ENCODE data around the gene PSRC1.

The PSRC1 gene

DNA sequence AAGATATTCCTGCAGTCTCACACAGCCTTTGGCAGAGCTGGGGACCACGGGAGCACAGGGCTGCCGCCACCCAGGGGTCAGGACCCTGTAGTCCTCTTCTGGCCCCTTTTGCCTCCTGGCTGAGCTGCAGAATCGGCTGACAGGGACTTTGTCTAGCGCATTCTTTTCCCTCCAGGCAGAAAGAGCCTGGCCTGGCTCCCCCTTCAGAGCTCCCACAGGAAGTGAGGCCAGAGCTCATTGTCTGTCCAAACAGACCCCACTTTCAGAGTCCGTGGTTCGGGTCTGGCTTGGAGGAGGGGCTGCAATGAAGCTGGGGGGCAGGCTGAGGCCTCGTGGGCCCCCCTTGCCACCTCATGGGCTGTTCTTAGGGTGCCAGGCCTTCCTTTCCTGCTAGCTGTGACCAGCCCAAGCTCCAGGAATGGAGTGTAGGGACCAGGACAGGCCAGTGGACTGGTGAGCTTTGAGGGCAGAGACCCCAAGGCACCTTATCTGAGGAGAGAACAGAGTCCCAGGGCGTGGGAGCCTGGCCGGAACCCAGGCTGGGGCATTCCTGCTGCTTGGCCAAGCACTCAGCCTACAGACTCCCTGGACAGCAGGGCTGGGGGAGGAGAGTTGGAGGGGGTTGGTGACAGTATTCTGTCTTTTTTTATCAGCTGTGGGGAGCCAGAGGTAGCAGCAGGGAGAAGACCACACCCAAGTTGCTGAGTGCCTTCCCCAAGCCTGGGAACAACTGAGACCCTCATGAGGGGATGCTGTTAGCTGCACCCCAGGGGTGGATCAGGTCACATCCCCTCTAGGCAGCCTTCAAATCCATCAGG lies 28.9 kb downstream of the PSRC1 start:
- H3K4me3 Mint-ChIP-seq = no peak overlapping the region
- no peaks in the 10 kb centered on the region for H3K36me3 Mint-ChIP-seq (ENCODE audit: low read depth)
- peaks cover 53% of the 10 kb centered on the region for H3K27me3 Mint-ChIP-seq
- no peak overlapping the region for H3K27ac Mint-ChIP-seq
- peaks cover 17% of the 10 kb centered on the region for H3K4me1 Mint-ChIP-seq (ENCODE audit: low read depth)
- H3K9me3 Mint-ChIP-seq = no peaks in the 10 kb centered on the region
- intact Hi-C loops (cut with micrococcal nuclease) = no loop called here

DNA sequence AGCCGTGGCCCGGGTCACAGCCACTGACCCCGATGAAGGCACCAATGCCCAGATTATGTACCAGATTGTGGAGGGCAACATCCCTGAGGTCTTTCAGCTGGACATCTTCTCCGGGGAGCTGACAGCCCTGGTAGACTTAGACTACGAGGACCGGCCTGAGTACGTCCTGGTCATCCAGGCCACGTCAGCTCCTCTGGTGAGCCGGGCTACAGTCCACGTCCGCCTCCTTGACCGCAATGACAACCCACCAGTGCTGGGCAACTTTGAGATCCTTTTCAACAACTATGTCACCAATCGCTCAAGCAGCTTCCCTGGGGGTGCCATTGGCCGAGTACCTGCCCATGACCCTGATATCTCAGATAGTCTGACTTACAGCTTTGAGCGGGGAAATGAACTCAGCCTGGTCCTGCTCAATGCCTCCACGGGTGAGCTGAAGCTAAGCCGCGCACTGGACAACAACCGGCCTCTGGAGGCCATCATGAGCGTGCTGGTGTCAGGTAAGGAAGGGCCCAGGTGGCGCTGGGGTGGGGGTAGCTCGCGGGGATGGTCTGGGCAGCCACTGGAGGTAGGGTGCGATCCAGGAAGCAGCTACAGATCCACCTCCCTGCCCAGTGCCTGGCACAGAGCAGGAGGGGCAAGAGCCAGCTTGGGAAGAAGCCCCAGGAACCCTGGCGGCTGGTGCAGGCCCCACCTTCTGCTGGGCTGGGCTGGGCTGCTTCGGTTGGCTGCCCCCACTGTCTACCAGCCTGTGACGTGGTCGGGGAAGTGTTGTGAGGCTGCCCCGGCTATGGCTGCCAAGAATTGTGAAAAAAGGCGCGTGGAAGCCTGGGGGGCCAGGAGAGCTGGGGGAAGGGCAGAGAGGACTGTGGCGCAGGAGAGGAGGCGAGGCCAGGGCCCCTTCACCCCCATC lies 29.8 kb downstream of the PSRC1 start:
- Mint-ChIP-seq H3K4me3 (no peak overlapping the region), H3K27ac (no peak overlapping the region), H3K4me1 (ENCODE audit: low read depth) (peaks cover 17% of the 10 kb centered on the region), H3K9me3 (no peaks in the 10 kb centered on the region), H3K36me3 (ENCODE audit: low read depth) (no peaks in the 10 kb centered on the region), H3K27me3 (peaks cover 61% of the 10 kb centered on the region)
- intact Hi-C loops (cut with micrococcal nuclease) = no loop called here

- Mint-ChIP-seq H3K27ac (no peak overlapping the region), H3K9me3 (no peaks in the 10 kb centered on the region), H3K27me3 (peaks cover 66% of the 10 kb centered on the region), H3K36me3 (ENCODE audit: low read depth) (no peaks in the 10 kb centered on the region), H3K4me3 (no peak overlapping the region), H3K4me1 (ENCODE audit: low read depth) (peaks cover 17% of the 10 kb centered on the region)
- intact Hi-C loops (cut with micrococcal nuclease) = no loop called here
These were observed 30.6 kb downstream of the PSRC1 start for GRCh38 chr1:109252167-109252892.

DNA sequence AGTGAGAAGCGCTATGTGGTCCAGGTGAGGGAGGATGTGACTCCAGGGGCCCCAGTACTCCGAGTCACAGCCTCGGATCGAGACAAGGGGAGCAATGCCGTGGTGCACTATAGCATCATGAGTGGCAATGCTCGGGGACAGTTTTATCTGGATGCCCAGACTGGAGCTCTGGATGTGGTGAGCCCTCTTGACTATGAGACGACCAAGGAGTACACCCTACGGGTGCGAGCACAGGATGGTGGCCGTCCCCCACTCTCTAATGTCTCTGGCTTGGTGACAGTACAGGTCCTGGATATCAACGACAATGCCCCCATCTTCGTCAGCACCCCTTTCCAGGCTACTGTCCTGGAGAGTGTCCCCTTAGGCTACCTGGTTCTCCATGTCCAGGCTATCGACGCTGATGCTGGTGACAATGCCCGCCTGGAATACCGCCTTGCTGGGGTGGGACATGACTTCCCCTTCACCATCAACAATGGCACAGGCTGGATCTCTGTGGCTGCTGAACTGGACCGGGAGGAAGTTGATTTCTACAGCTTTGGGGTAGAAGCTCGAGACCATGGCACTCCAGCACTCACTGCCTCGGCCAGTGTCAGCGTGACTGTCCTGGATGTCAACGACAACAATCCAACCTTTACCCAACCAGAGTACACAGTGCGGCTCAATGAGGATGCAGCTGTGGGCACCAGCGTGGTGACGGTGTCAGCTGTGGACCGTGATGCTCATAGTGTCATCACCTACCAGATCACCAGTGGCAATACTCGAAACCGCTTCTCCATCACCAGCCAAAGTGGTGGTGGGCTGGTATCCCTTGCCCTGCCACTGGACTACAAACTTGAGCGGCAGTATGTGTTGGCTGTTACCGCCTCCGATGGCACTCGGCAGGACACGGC lies 31.4 kb downstream of the PSRC1 start:
- intact Hi-C loops (cut with micrococcal nuclease) = no loop called here
- no peak overlapping the region for H3K4me3 Mint-ChIP-seq
- H3K4me1 Mint-ChIP-seq (ENCODE audit: low read depth) = peaks cover 17% of the 10 kb centered on the region
- H3K9me3 Mint-ChIP-seq = no peaks in the 10 kb centered on the region
- H3K27ac Mint-ChIP-seq = no peak overlapping the region
- H3K36me3 Mint-ChIP-seq (ENCODE audit: low read depth) = no peaks in the 10 kb centered on the region
- H3K27me3 Mint-ChIP-seq = peaks cover 66% of the 10 kb centered on the region

GRCh38 chr1:109250454-109251276 lies 32.3 kb downstream of the PSRC1 start:
- H3K4me3 Mint-ChIP-seq = peak overlapping the region; percentile 50
- H3K4me1 Mint-ChIP-seq (ENCODE audit: low read depth) = peaks cover 17% of the 10 kb centered on the region
- intact Hi-C loops (cut with micrococcal nuclease) = no loop called here
- no peaks in the 10 kb centered on the region for H3K9me3 Mint-ChIP-seq
- no peak overlapping the region for H3K27ac Mint-ChIP-seq
- peaks cover 60% of the 10 kb centered on the region for H3K27me3 Mint-ChIP-seq
- H3K36me3 Mint-ChIP-seq (ENCODE audit: low read depth) = no peaks in the 10 kb centered on the region

- Mint-ChIP-seq H3K4me1 (ENCODE audit: low read depth) (peaks cover 11% of the 10 kb centered on the region), H3K9me3 (no peaks in the 10 kb centered on the region), H3K4me3 (peak overlapping the region; percentile 50), H3K27ac (no peak overlapping the region), H3K27me3 (peaks cover 56% of the 10 kb centered on the region), H3K36me3 (ENCODE audit: low read depth) (no peaks in the 10 kb centered on the region)
- intact Hi-C loops (cut with micrococcal nuclease) = loop anchor here (5.0 kb wide), 1 partner anchor 232 kb away; the partner anchor contains the start of gene ATXN7L2
These were observed 33.1 kb downstream of the PSRC1 start for GRCh38 chr1:109249654-109250401.

GRCh38 chr1:109248797-109249629 lies 33.9 kb downstream of the PSRC1 start, which contains the start of gene CELSR2:
TSS of gene CELSR2 (plus strand) at chr1:109249539. CDS start at chr1:109250080, 541 bp downstream.
- Mint-ChIP-seq H3K36me3 (ENCODE audit: low read depth) (no peaks in the 10 kb centered on the region), H3K4me3 (peak within 1 kb of the TSS; percentile 57), H3K9me3 (no peaks in the 10 kb centered on the region), H3K27me3 (peaks cover 62% of the 10 kb centered on the region), H3K27ac (no peak within 1 kb of the TSS), H3K4me1 (ENCODE audit: low read depth) (peaks cover 5% of the 10 kb centered on the region)
- intact Hi-C loops (cut with micrococcal nuclease) = loop anchor here (5.0 kb wide), 1 partner anchor 233 kb away; the partner anchor contains the start of gene ATXN7L2

DNA sequence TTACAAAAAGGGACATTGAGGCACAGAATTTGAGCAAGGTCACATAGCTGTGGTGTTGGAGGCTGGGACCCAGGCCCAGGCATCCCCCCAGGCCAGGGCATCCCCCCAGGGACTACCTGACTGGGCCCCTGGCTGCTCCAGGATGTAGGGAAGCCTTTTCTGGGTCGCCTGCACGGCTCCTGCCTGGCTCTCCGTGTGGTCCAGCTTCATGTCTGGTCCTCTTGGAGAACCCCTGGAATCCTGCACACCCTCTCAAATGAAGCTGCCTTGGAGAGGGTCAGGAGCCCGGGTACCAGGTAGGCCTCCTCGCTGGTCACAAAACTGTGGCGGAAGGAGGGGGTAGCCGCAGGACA lies 34.5 kb downstream of the PSRC1 start:
- intact Hi-C loops (cut with micrococcal nuclease) = loop anchor here (5.0 kb wide), 1 partner anchor 234 kb away; the partner anchor contains the start of gene ATXN7L2

GRCh38 chr1:109247401-109248365 lies 35.3 kb downstream of the PSRC1 start:
- intact Hi-C loops (cut with micrococcal nuclease) = loop anchor here (5.0 kb wide), 1 partner anchor 235 kb away; the partner anchor contains the start of gene ATXN7L2
- Mint-ChIP-seq H3K4me1 (ENCODE audit: low read depth) (peaks cover 6% of the 10 kb centered on the region), H3K36me3 (ENCODE audit: low read depth) (no peaks in the 10 kb centered on the region), H3K9me3 (no peaks in the 10 kb centered on the region), H3K4me3 (no peak overlapping the region), H3K27me3 (peaks cover 65% of the 10 kb centered on the region), H3K27ac (no peak overlapping the region)

More for the DNA sequence above, 34.5 kb downstream of the PSRC1 start:
- peaks cover 5% of the 10 kb centered on the region for H3K4me1 Mint-ChIP-seq (ENCODE audit: low read depth)
- no peak overlapping the region for H3K4me3 Mint-ChIP-seq
- H3K36me3 Mint-ChIP-seq (ENCODE audit: low read depth) = no peaks in the 10 kb centered on the region
- H3K9me3 Mint-ChIP-seq = no peaks in the 10 kb centered on the region
- no peak overlapping the region for H3K27ac Mint-ChIP-seq
- H3K27me3 Mint-ChIP-seq = peaks cover 64% of the 10 kb centered on the region

- H3K4me3 Mint-ChIP-seq = no peak overlapping the region
- peaks cover 20% of the 10 kb centered on the region for H3K4me1 Mint-ChIP-seq (ENCODE audit: low read depth)
- H3K27ac Mint-ChIP-seq = no peak overlapping the region
- H3K36me3 Mint-ChIP-seq (ENCODE audit: low read depth) = no peaks in the 10 kb centered on the region
- no peaks in the 10 kb centered on the region for H3K9me3 Mint-ChIP-seq
- peaks cover 65% of the 10 kb centered on the region for H3K27me3 Mint-ChIP-seq
- intact Hi-C loops (cut with micrococcal nuclease) = loop anchor here (5.0 kb wide), 1 partner anchor 236 kb away; the partner anchor contains the start of gene ATXN7L2
These were observed 36.8 kb downstream of the PSRC1 start for GRCh38 chr1:109246141-109246551.

All from dendritic cell treated with granulocyte-macrophage colony-stimulating factor and Interleukin-4, amounts not matched to agents 40 ng/mL and 50 ng/mL, for 4 days (primary cell).